OCI-LY7 (cell line): ENCODE measurements around the gene RNF111.

Experiments
- EZH2phosphoT487 ChIP-seq: fragments of 200-600 bp; sonication (generic); IDR thresholded peaks from 2 replicates; pipeline ENCODE4 v1.6.1; 2018; ENCODE audit warnings: low read depth, borderline replicate concordance, mild to moderate bottlenecking, mixed run types, antibody characterized with exemption, low read length, moderate library complexity, mixed read lengths
- TF ChIP-seq, protein P1 (sequence below): fragments of 200-600 bp; sonication (generic); conservative IDR thresholded peaks from 2 replicates; pipeline ENCODE4 v1.5.1; 2014; ENCODE audit warnings: mild to moderate bottlenecking, antibody characterized with exemption, low read length, moderate library complexity, mixed read lengths

DNA sequence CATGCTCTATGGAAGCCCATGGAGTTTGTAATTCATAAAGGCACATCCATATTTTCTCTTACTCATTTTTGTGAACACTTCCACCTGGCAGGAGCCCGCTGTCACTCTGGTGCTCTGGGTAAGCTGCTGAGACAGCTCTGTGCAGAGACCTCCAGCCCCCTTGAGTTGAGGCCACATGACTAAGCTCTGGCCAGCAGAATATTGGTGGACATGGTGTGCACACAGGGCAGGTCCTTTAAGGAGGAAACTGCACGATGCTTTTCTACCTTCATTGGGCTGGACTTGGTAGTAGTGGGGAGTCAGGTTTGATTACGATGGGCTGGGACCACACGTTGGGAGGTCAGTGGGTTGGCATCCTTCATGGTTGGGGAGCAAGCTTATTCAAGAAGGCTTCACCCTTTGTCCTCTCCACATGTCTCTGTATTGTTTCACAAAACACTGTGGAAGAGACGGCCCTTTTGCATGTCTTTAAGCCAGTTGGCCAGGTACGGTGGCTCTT lies 146.5 kb downstream of the RNF111 start:
- TF ChIP-seq, protein P1, sequence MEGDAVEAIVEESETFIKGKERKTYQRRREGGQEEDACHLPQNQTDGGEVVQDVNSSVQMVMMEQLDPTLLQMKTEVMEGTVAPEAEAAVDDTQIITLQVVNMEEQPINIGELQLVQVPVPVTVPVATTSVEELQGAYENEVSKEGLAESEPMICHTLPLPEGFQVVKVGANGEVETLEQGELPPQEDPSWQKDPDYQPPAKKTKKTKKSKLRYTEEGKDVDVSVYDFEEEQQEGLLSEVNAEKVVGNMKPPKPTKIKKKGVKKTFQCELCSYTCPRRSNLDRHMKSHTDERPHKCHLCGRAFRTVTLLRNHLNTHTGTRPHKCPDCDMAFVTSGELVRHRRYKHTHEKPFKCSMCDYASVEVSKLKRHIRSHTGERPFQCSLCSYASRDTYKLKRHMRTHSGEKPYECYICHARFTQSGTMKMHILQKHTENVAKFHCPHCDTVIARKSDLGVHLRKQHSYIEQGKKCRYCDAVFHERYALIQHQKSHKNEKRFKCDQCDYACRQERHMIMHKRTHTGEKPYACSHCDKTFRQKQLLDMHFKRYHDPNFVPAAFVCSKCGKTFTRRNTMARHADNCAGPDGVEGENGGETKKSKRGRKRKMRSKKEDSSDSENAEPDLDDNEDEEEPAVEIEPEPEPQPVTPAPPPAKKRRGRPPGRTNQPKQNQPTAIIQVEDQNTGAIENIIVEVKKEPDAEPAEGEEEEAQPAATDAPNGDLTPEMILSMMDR, result no peak
- no peak for TF ChIP-seq EZH2phosphoT487
